ENCODE measurements around the gene UBP1.

UBP1 gene

GRCh38 chr3:33391255-33391995 lies 48.8 kb downstream of the UBP1 start:
- Histone ChIP-seq H3K27me3 (ENCODE audit: low read depth, low read length) (no peaks in the 10 kb centered on the region), H3K4me2 (ENCODE audit: low read length) (no peak overlapping the region), H2AFZ (ENCODE audit: low read depth, low read length) (no peak overlapping the region), H3K4me1 (ENCODE audit: low read length) (no peaks in the 10 kb centered on the region), H3K9me3 (ENCODE audit: insufficient read depth, low read length) (no peaks in the 10 kb centered on the region), H3K9ac (ENCODE audit: low read length) (no peak overlapping the region), H3K27ac (ENCODE audit: low read length) (no peak overlapping the region), H3K79me2 (ENCODE audit: low read length) (no peaks in the 10 kb centered on the region), H3K4me3 (ENCODE audit: low read length) (no peak overlapping the region), H3K36me3 (replicated peaks; ENCODE audit: low read depth, low read length) (peaks cover 75% of the 10 kb centered on the region), H4K20me1 (ENCODE audit: insufficient read depth, low read length) (no peaks in the 10 kb centered on the region)
- no peak for TF ChIP-seq CTCF (IDR thresholded peaks at IDR 0.05; ENCODE audit: low read depth, low read length)
- no peak for TF ChIP-seq EZH2phosphoT487 (IDR thresholded peaks at IDR 0.05; ENCODE audit: low read depth)

- Histone ChIP-seq H3K4me2 (ENCODE audit: low read length) (no peak overlapping the region), H3K9ac (ENCODE audit: low read length) (no peak overlapping the region), H3K9me3 (ENCODE audit: insufficient read depth, low read length) (no peaks in the 10 kb centered on the region), H4K20me1 (ENCODE audit: insufficient read depth, low read length) (no peaks in the 10 kb centered on the region), H3K27me3 (ENCODE audit: low read depth, low read length) (no peaks in the 10 kb centered on the region), H3K79me2 (ENCODE audit: low read length) (no peaks in the 10 kb centered on the region), H3K27ac (ENCODE audit: low read length) (no peak overlapping the region), H3K4me3 (ENCODE audit: low read length) (no peak overlapping the region), H3K36me3 (replicated peaks; ENCODE audit: low read depth, low read length) (peaks cover 77% of the 10 kb centered on the region), H3K4me1 (ENCODE audit: low read length) (no peaks in the 10 kb centered on the region), H2AFZ (ENCODE audit: low read depth, low read length) (no peak overlapping the region)
- TF ChIP-seq EZH2phosphoT487 (IDR thresholded peaks at IDR 0.05; ENCODE audit: low read depth) = no peak
- no peak for TF ChIP-seq CTCF (IDR thresholded peaks at IDR 0.05; ENCODE audit: low read depth, low read length)
Measured at GRCh38 chr3:33389908-33390307, 50.3 kb downstream of the UBP1 start.

GRCh38 chr3:33388374-33389100 lies 51.7 kb downstream of the UBP1 start:
- Histone ChIP-seq H4K20me1 (ENCODE audit: insufficient read depth, low read length) (no peaks in the 10 kb centered on the region), H3K27ac (ENCODE audit: low read length) (no peak overlapping the region), H3K9ac (ENCODE audit: low read length) (no peak overlapping the region), H2AFZ (ENCODE audit: low read depth, low read length) (no peak overlapping the region), H3K27me3 (ENCODE audit: low read depth, low read length) (no peaks in the 10 kb centered on the region), H3K79me2 (ENCODE audit: low read length) (no peaks in the 10 kb centered on the region), H3K36me3 (replicated peaks; ENCODE audit: low read depth, low read length) (peaks cover 82% of the 10 kb centered on the region), H3K4me1 (ENCODE audit: low read length) (no peaks in the 10 kb centered on the region), H3K4me2 (ENCODE audit: low read length) (no peak overlapping the region), H3K9me3 (ENCODE audit: insufficient read depth, low read length) (no peaks in the 10 kb centered on the region), H3K4me3 (ENCODE audit: low read length) (no peak overlapping the region)
- TF ChIP-seq CTCF (IDR thresholded peaks at IDR 0.05; ENCODE audit: low read depth, low read length) = no peak
- no peak for TF ChIP-seq EZH2phosphoT487 (IDR thresholded peaks at IDR 0.05; ENCODE audit: low read depth)

GRCh38 chr3:33386631-33387030 lies 53.6 kb downstream of the UBP1 start:
- no peak overlapping the region for H3K9ac ChIP-seq (ENCODE audit: low read length)

More at GRCh38 chr3:33386631-33387030, 53.6 kb downstream of the UBP1 start:
- Histone ChIP-seq H3K4me1 (ENCODE audit: low read length) (no peaks in the 10 kb centered on the region), H3K36me3 (replicated peaks; ENCODE audit: low read depth, low read length) (peaks cover 66% of the 10 kb centered on the region), H3K4me3 (ENCODE audit: low read length) (no peak overlapping the region), H4K20me1 (ENCODE audit: insufficient read depth, low read length) (no peaks in the 10 kb centered on the region), H3K27me3 (ENCODE audit: low read depth, low read length) (no peaks in the 10 kb centered on the region), H2AFZ (ENCODE audit: low read depth, low read length) (no peak overlapping the region), H3K4me2 (ENCODE audit: low read length) (no peak overlapping the region), H3K9me3 (ENCODE audit: insufficient read depth, low read length) (no peaks in the 10 kb centered on the region), H3K27ac (ENCODE audit: low read length) (no peak overlapping the region), H3K79me2 (ENCODE audit: low read length) (no peaks in the 10 kb centered on the region)
- TF ChIP-seq CTCF (IDR thresholded peaks at IDR 0.05; ENCODE audit: low read depth, low read length) (no peak), EZH2phosphoT487 (IDR thresholded peaks at IDR 0.05; ENCODE audit: low read depth) (no peak)
